ENCODE measurements around the gene TYRP1.

The TYRP1 gene

DNA sequence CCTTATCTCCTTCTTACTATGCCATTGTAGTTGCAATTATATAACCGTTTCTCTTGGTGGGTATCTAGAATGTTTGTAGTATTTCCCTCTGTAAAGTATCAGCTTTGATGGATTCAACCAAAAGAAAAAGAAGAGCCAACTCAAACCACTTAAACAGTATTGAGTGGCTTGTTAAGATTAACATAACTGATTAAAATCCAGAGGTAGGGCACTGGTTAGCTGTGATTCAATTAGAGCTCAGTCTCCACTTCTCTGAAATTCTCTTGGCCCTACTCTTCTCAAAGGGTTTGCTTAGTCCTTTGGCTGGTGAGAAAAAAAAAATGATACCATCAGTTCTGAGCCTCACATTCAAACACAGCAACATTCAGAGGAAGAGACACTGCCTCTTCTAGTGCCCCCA lies 37.0 kb downstream of the TYRP1 start:
- H3K36me3 ChIP-seq: no peaks in the 10 kb centered on the region
- no peaks in the 10 kb centered on the region for H3K27me3 ChIP-seq
- DNase-seq: no peak
- TF ChIP-seq, protein P1, sequence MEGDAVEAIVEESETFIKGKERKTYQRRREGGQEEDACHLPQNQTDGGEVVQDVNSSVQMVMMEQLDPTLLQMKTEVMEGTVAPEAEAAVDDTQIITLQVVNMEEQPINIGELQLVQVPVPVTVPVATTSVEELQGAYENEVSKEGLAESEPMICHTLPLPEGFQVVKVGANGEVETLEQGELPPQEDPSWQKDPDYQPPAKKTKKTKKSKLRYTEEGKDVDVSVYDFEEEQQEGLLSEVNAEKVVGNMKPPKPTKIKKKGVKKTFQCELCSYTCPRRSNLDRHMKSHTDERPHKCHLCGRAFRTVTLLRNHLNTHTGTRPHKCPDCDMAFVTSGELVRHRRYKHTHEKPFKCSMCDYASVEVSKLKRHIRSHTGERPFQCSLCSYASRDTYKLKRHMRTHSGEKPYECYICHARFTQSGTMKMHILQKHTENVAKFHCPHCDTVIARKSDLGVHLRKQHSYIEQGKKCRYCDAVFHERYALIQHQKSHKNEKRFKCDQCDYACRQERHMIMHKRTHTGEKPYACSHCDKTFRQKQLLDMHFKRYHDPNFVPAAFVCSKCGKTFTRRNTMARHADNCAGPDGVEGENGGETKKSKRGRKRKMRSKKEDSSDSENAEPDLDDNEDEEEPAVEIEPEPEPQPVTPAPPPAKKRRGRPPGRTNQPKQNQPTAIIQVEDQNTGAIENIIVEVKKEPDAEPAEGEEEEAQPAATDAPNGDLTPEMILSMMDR (IDR thresholded peaks at IDR 0.05; ENCODE audit: low read depth, low read length): no peak
- peaks cover 17% of the 10 kb centered on the region for H3K4me1 ChIP-seq
- no peak overlapping the region for H3K4me3 ChIP-seq (ENCODE audit: low read depth, low read length)
- H3K9me3 ChIP-seq: no peaks in the 10 kb centered on the region

GRCh38 chr9:12730927-12731326 lies 37.7 kb downstream of the TYRP1 start:
- H3K9me3 ChIP-seq: no peaks in the 10 kb centered on the region
- TF ChIP-seq, protein P1 (IDR thresholded peaks at IDR 0.05; ENCODE audit: low read depth, low read length): no peak
- no peak overlapping the region for H3K4me3 ChIP-seq (ENCODE audit: low read depth, low read length)
- no peaks in the 10 kb centered on the region for H3K36me3 ChIP-seq
- H3K4me1 ChIP-seq: peaks cover 17% of the 10 kb centered on the region
- no peaks in the 10 kb centered on the region for H3K27me3 ChIP-seq
- DNase-seq: no peak

DNA sequence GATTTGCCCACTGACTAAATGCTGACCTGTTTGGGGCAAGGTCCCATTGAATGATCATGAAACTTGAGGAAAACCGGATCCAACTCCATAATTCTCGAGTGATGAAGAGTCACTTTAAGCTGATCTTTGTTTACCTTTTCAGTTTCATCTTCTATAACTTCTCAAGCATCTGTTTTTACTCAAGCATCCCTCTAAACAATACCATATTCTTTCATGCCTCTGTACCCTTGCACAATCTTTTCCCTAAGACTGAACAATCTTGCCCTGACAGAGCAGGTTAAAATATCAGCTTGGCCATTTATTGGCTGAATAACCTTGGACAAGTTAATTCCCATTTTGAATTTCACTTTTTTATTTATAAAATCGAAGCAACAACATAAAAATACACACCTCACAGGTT lies 39.8 kb downstream of the TYRP1 start:
- no peaks in the 10 kb centered on the region for H3K9me3 ChIP-seq
- H3K4me1 ChIP-seq: peaks cover 17% of the 10 kb centered on the region
- no peak for DNase-seq
- H3K27me3 ChIP-seq: no peaks in the 10 kb centered on the region
- H3K36me3 ChIP-seq: no peaks in the 10 kb centered on the region
- no peak overlapping the region for H3K4me3 ChIP-seq (ENCODE audit: low read depth, low read length)
- TF ChIP-seq, protein P1 (IDR thresholded peaks at IDR 0.05; ENCODE audit: low read depth, low read length): no peak

DNA sequence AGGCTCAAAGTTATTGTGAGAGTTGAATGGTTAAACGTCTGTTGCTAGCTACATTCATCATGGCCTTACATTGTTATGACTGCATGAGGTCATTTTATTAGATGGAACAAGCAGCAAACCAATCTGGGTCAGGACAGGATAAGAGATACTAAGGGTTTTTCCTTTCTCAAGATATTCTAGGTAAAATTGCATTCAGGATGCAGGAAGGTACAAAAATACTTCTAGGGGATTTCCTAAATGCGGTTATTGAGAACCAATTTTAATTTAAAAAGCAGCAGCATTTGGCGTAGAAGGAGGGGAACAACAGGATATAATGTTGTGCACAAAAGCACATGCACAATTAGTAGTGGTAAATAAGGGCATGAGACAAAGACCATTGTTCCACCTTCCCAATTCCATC lies 42.5 kb downstream of the TYRP1 start:
- Histone ChIP-seq H3K9me3 (no peaks in the 10 kb centered on the region), H3K27me3 (no peaks in the 10 kb centered on the region), H3K4me1 (peaks cover 3% of the 10 kb centered on the region), H3K4me3 (ENCODE audit: low read depth, low read length) (no peak overlapping the region), H3K36me3 (no peaks in the 10 kb centered on the region)
- no peak for DNase-seq
- TF ChIP-seq, protein P1 (IDR thresholded peaks at IDR 0.05; ENCODE audit: low read depth, low read length): no peak

- no peaks in the 10 kb centered on the region for H3K4me1 ChIP-seq
- DNase-seq: no peak
- no peaks in the 10 kb centered on the region for H3K36me3 ChIP-seq
- no peaks in the 10 kb centered on the region for H3K9me3 ChIP-seq
- H3K4me3 ChIP-seq (ENCODE audit: low read depth, low read length): no peak overlapping the region
- no peaks in the 10 kb centered on the region for H3K27me3 ChIP-seq
- TF ChIP-seq, protein P1 (IDR thresholded peaks at IDR 0.05; ENCODE audit: low read depth, low read length): no peak
Observed at GRCh38 chr9:12737871-12738270, 44.7 kb downstream of the TYRP1 start.

- TF ChIP-seq, protein P1 (IDR thresholded peaks at IDR 0.05; ENCODE audit: low read depth, low read length): no peak
- no peak for DNase-seq
- H3K4me3 ChIP-seq (ENCODE audit: low read depth, low read length): no peak overlapping the region
- no peaks in the 10 kb centered on the region for H3K27me3 ChIP-seq
- no peaks in the 10 kb centered on the region for H3K9me3 ChIP-seq
- no peaks in the 10 kb centered on the region for H3K36me3 ChIP-seq
- H3K4me1 ChIP-seq: no peaks in the 10 kb centered on the region
Observed at GRCh38 chr9:12739014-12739652, 45.9 kb downstream of the TYRP1 start.
